HCEC 1CT (cell line): ENCODE results near the gene CBFA2T3.
A peak's percentile ranks its signal among the peaks of the same experiment; 100 is the strongest.

Experiments
- DNase-seq: peaks from one replicate; pipeline ENCODE4 v3.0.0-alpha.2; 2017

The CBFA2T3 gene

DNA sequence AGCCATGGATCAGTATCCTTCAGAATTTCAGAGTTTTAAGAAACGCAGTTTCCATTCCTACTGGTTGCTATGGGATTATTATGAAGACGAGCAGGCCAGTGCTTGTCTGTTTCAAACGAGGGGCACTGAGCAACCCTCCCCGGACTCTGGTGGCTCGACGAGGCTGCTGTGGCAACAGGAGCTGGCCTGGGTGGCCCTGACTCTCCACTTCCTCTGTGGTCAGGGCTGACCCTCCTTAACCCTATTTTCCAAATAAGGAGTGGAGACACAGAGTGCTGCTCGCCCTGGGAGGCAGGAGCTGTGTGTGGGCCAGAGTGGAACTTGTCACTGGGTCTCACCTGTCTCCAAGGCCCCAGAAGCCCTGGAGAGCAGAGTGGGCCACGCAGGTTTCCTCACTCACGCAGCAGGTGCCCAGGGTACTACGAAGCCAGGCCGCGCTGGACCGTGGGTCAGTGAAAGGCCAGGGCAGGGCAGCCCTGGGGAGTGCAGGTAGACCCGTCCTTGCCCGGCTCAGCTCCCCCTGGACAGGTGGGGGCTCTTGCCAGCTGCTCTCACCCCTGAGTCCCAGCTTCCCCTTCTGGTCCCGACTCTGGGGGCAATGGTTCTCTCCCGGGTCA, 123.6 kb downstream of the CBFA2T3 start:
- no peak for DNase-seq

- DNase-seq, result no peak
Observed at GRCh38 chr16:88851616-88852015, 125.4 kb downstream of the CBFA2T3 start.

GRCh38 chr16:88850531-88851199, 126.3 kb downstream of the CBFA2T3 start:
- no peak for DNase-seq

- DNase-seq, result no peak
Observed at GRCh38 chr16:88848557-88848956, 128.4 kb downstream of the CBFA2T3 start.

DNA sequence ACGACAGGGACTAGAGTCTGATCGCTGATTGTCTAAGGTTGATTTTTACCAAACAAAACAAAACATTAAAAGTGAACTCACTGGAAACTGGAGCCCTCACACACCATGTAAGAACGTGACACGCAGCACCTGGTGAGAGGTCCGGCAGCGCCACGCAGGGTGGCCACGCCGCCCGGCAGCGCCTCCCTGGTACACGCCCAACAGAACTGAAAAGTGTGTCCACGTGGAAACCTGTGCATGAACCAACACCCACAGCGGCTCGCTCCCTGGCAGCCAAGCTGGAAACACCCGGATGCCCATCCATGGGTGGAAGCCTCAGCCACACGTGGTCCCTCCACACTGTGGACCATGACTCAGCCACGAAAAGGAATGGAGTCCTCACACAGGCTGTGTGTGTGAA, 129.4 kb downstream of the CBFA2T3 start:
- no peak for DNase-seq

DNA sequence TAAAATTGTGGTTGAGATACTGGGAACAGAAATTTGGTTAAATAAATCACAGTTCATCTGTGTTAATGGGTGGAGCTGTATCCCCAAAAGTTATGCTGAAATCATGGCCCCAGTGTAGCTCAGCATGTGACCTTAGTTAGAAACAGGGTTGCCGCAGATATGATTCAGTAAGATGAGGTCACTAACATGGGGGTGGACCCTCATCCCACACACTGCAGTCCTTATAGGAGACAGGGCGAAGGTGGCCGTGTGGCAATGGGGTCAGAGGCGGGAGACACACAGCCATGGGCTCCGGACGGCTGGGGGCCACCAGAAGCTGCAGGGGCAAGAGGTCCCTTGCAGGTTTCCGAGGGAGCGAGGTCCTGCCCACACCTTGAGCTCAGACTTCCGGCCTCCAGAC, 130.9 kb downstream of the CBFA2T3 start:
- peak; percentile 56 for DNase-seq

GRCh38 chr16:88844419-88845036, 132.5 kb downstream of the CBFA2T3 start:
- no peak for DNase-seq

DNA sequence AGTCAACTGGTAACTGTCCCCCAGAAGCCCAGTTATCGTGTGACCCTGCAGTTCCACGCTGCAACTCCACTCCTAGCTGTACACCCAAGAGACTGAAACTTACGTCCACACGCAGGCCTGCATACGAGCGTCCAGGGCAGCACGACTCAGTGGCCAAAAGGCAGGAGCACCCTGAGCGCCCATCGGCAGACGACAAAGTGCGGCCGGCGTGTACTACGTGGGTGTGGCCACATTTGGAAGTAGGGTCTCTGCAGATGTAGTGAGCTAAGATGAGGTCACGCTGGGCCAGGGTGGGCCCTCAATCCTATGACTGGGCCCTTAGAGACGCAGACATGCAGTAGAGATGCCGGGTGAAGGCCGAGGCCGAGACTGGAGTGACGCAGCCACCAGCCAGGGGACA, 133.8 kb downstream of the CBFA2T3 start:
- no peak for DNase-seq

DNA sequence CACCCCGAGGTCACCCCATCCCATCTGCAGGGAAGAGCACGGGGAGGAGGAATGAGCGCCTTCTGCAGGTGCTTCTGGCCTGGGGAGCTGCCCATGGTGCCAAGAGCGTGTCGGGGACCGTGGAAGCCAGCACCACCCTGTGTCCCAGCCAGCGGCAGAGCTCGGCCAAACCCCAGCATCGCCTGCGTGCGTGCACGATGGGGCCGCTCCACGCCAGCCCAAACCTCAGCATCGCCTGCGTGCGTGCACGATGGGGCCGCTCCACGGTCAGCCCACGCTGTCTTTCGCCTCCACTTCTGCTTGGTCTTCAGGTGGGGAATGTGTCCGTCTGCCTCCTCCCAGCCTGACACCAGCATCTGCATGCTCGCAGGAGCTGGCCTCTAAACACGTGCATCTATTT, 134.2 kb downstream of the CBFA2T3 start:
- DNase-seq, result no peak

DNA sequence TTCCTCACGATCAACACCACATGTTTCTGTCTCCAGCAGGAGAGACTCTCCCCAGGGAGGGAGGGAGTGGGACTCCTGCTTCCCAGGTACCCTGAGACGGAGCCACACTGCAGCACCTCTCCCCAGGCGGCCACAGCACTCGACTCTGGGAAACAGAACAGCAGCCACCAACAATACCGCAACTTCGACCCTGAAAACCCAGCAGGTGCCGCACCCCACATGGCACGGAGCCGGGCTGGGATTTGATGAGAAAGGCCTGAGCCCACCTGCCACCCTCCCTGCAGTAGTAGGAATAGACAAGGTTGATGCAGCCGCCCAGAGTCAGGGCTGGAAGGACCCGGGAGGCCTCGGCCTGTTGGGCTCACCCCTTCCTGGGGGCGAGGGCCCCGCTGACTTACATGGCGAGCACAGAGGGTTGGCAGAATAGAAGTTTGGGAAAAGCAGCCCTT, 134.7 kb downstream of the CBFA2T3 start:
- DNase-seq, result no peak

DNA sequence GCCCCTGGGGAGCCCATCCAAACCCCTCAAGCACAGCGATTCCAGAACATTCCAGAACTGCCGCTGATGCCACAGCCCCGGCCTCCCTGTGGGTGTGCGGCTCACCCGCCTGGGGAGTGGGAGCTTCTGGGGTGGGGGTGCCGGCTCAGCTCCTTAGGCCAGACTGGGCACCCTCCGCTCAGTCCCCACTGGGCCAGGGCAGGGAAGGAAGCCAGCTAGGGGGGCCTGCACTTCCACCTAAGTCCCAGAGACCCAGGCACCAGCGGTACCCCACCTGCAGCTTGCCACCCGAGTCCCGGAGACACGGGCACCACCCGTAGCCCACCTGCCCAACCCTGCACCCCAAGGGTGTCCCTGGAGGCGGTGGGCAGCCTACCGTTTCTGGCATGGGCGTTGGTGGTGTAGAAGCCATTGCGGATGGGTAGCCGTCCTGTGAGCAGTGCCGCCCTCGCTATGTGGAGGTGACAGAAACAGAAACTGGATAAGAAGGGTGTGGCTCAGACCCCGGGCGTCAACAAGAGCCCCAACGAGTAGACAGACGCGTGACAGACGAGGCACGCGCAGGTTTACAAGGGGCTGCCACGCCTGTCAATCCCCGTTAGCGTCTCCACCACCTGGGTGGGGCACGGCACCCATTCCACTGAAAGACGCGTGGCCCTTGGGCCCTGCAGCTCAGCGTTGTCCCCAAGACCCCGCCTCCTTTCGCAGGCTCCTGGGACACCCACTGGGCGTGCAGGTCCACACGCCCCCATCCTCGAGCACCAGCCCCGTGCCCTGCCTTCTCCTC, 135.3 kb downstream of the CBFA2T3 start:
- DNase-seq, result no peak

DNA sequence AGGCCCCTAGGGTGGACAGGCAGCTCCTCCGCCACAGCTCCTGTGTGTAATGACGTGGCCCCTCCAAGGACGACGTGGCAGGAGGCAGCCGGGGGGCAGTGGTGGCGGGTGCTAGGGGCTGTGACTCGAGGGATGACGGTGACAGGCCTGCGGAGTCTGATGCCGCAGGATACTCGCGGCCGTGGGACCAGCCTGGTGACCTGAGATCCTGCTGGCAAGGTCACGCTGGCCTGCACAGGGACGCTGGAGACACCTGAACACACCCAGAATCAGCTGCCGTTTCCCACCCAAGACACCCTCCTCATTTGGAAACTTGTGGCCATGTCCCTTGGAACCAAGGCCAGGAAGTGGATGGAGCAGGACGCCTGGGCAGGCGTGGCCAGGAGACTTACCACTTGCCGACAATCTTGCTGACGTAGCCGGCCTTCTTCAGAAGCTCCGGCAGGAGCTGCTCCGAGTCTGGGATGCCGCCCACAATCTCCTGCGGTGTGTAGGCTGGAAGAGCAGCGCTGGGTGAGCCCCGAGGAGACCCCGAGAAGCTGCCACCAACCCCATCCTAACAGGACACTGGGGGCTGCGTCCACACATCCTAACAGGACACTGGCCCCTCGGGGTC, 136.3 kb downstream of the CBFA2T3 start:
- no peak for DNase-seq

DNA sequence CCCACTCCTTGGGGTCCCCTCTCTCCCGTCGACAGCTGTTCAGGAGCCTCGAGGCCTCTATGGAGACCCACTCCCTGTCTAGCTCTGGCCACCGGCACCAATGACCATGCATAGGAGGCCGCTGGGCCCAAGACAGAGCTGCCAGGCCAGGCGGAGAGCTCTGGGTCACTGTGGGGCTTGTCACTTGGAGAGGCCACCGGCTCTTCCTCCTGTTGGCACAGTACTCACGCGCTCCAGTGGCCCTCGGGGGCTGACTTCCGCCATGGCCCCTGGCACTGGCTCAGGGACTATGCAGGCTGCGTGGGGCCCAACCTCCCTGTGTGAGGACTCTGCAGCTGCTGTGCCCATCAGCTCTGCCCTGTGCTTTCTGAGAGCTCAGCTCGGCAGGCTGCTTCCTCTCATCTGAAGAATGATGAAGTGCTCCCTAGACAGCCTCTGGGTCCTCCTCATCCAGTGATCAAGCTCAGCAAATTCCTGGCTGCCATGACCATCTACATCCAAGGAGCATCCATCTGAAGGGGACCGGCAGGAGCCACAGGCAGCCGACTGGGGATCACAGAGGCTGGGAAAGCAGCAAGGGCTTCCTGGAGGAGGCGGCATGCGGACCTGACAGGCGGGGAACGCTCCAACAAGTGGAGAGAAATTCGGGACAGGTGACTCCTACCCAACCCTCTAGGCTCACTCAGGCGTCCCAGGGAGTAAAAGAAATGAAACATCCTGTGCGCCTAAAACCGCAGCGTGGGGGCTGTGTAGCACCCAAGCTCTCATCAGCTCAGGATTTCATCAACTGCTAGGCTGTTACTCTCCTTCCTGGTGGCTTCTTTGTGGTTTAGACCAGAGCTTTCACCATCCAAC, 137.0 kb downstream of the CBFA2T3 start:
- DNase-seq, result no peak

DNA sequence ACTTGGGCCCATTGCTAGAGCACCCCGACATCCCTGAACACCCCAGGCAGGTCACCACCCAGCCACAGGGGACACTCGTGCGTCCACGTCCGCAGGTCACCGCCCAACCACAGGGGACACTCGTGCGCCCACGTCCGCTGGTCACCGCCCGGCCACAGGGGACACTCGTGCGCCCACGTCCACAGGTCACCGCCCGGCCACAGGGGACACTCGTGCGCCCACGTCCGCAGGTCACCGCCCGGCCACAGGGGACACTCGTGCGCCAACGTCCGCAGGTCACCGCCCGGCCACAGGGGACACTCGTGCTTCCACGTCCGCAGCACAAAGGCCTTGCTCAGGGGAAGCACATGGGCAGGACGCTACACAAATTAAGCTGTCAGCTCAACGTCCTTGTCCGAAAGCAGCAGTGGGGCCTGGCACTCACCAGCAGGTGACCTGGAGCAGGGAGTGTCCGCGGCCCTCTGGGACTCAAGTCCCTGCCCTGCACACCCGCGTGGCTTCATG, 137.9 kb downstream of the CBFA2T3 start:
- no peak for DNase-seq

GRCh38 chr16:88838566-88838965, 138.4 kb downstream of the CBFA2T3 start:
- DNase-seq, result no peak

DNA sequence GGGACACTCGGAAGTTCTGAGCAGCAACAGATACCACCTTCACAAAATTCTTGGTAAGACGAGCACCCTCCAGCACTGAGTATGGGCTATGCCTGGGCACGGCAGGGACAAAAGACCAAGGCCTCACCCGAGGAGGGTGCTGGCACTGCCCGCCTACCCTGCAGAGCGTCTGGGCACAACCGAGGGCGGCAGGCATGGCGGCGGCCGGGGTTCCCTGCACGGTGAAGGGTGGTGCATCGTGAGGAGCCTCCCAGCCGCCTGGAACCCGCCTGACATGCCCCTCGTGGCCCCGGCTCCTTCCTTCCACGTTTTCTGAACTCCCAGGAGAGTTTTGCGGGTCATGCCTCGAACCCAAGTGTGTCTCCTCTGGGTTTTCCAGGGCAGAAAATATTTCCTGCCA, 139.2 kb downstream of the CBFA2T3 start:
- no peak for DNase-seq

DNA sequence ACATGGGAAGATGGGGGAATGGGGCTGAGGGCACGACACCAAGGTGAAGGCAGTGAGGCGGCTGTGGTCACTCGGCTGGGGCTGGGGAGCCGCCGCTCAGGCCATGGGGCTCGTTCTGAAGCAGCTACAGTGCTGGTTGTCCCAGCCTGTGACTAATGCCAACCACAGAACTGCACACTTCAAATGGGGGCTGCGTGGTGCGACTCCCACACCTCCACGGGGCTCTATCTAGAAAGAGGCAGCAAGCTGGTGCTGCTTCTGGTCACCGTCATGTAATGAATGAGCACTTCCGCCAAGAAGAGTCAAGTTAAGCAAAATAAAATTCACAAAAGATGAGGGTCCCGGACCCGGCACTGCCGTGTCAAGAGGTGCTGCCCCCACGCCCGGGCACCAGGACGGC, 140.2 kb downstream of the CBFA2T3 start:
- DNase-seq, result no peak

DNA sequence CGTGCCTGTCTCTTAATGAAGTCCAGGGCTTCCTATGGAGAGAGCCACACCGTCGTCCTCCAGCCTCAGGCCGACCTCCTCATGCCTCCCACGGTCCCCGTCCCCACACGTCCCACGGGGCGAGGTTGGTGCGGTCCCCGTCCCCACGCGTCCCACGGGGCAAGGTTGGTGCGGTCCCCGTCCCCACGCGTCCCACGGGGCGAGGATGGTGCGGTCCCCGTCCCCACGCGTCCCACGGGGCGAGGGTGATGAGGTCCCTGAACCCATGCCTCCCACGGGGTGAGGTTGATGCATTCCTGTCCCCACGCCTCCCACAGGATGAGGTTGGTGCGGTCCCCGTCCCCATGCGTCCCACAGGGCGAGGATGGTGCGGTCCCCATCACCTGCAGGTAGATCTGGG, 141.2 kb downstream of the CBFA2T3 start:
- DNase-seq, result no peak

DNA sequence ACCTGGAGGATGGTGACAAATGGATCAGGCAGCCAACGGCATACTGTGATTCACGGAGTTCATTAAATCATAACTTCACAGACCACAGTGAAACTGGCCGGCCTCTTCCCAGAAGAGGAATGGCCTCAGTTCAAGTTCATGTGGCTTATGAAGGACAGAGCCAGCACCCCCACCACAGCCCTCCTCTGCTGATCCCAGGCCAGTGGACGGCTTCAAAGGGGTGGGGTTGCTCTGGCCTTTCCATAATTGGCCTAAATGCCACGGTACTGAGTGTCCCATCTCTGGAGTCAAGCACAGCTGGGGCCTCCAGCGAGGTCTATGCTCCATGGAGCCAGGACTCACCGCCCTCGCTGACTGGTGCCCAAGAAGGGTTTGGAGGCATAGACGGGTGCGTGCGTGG, 141.6 kb downstream of the CBFA2T3 start:
- DNase-seq, result no peak

DNA sequence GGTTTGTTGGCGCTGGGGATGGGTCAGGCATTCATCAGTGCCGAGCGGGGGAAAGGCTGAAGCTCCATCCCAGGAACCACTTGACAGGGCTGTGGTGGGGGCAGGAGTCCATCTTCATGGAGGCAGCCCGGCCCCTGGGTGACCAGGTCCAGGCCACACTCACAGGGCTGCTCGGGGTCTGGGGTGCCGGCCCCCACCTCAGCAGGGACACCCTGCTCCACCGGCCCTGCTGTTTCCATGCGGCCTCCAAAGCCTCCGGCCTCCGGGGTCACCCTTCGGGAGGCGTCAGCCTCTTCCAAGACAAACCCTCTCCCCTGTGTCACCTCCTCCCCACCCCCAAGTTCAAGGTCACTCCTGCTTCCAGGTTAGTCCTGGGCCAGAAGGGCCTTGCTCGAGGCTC, 142.3 kb downstream of the CBFA2T3 start:
- DNase-seq, result no peak

DNA sequence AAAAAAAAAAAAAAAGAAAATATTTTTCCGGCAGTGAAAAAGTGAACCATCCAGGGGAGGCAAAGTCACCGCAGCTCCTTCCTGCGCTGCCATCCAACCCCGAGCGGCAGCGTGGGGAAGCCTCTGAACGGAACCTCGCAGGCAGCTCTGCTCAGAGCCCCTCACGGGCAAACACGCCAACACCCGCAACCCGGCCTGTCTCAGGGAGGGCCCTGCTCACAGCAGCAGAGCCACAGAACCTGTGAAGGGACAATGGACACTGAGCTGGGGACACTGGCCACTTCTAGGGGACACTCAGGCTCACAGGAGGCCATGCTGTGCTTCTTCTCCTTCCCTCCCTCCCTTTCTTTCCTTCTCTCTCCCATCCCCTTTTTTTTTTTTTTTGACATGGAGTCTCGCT, 143.9 kb downstream of the CBFA2T3 start:
- no peak for DNase-seq

GRCh38 chr16:88831838-88832237, 145.2 kb downstream of the CBFA2T3 start:
- DNase-seq, result no peak
